Measurements from ENCODE around the gene TLR8. TPM values are rescaled to one million over a fixed set of nuclear protein-coding genes. Genes with fewer than 3 reads are reported as not detected.

Gene TLR8
- total RNA-seq, 4 donors from 2014 or later: 0.08 to 0.84 (median 0.52) TPM

GRCh38 chrX:12891915-12892506 lies 14.4 kb upstream of the TLR8 start:
- intact Hi-C loops (cut with DNase I; ENCODE audit: low total_unique reads): no loop called here

GRCh38 chrX:12892716-12893115 lies 13.7 kb upstream of the TLR8 start:
- H3K4me3 ChIP-seq (ENCODE audit: low read depth, poor library complexity, severe bottlenecking): no peak overlapping the region
- DNase-seq (ENCODE audit: low spot score in 2 of 2): no peak
- intact Hi-C loops (cut with DNase I; ENCODE audit: low total_unique reads): no loop called here
- TF ChIP-seq CTCF (IDR thresholded peaks at IDR 0.05) (no peak), POLR2A (IDR thresholded peaks at IDR 0.05) (no peak)
- 85 to 92% methylated on average over 2 of the region's 2 CpGs for WGBS, 2 donors

More at GRCh38 chrX:12891915-12892506, 14.4 kb upstream of the TLR8 start:
- no peak for TF ChIP-seq CTCF (IDR thresholded peaks at IDR 0.05)
- no peak for TF ChIP-seq POLR2A (IDR thresholded peaks at IDR 0.05)
- WGBS, 2 donors: 40 to 50% methylated on average over 2 of the region's 2 CpGs
- H3K4me3 ChIP-seq (ENCODE audit: low read depth, poor library complexity, severe bottlenecking): no peak overlapping the region
- no peak for DNase-seq (ENCODE audit: low spot score in 2 of 2)

- H3K4me3 ChIP-seq (ENCODE audit: low read depth, poor library complexity, severe bottlenecking): no peak overlapping the region
- no peak for TF ChIP-seq POLR2A (IDR thresholded peaks at IDR 0.05)
- no peak for TF ChIP-seq CTCF (IDR thresholded peaks at IDR 0.05)
- intact Hi-C loops (cut with DNase I; ENCODE audit: low total_unique reads): no loop called here
- 42 to 58% methylated on average over 12 of the region's 12 CpGs for whole genome bisulfite sequencing, 2 donors
- no peak for DNase-seq (ENCODE audit: low spot score in 2 of 2)
These were observed 12.1 kb upstream of the TLR8 start for GRCh38 chrX:12894074-12895030.

GRCh38 chrX:12895866-12896265 lies 10.6 kb upstream of the TLR8 start:
- intact Hi-C loops (cut with DNase I; ENCODE audit: low total_unique reads): no loop called here
- TF ChIP-seq CTCF (IDR thresholded peaks at IDR 0.05): no peak
- no peak for TF ChIP-seq POLR2A (IDR thresholded peaks at IDR 0.05)
- 59 to 65% methylated on average over 2 of the region's 2 CpGs for WGBS, 2 donors
- H3K4me3 ChIP-seq (ENCODE audit: low read depth, poor library complexity, severe bottlenecking): no peak overlapping the region
- no peak for DNase-seq (ENCODE audit: low spot score in 2 of 2)

- intact Hi-C loops (cut with DNase I; ENCODE audit: low total_unique reads): no loop called here
- no peak for TF ChIP-seq POLR2A (IDR thresholded peaks at IDR 0.05)
- no peak for TF ChIP-seq CTCF (IDR thresholded peaks at IDR 0.05)
- 88 to 89% methylated on average over 4 of the region's 4 CpGs for WGBS, 2 donors
These were observed 9.5 kb upstream of the TLR8 start for GRCh38 chrX:12896935-12897334.

More at GRCh38 chrX:12896935-12897334, 9.5 kb upstream of the TLR8 start:
- no peak overlapping the region for H3K4me3 ChIP-seq (ENCODE audit: low read depth, poor library complexity, severe bottlenecking)
- DNase-seq (ENCODE audit: low spot score in 2 of 2): no peak

Measured in lower leg skin (tissue), 4 donors.